HUES48 (cell line): ENCODE results near the gene PRKCH.
A peak's percentile ranks its signal among the peaks of the same experiment; 100 is the strongest.

Experiments used
- H3K27ac ChIP-seq: one replicate; pipeline ENCODE4 v1.7.0; 2013; ENCODE audit warnings: low read depth, low read length, inconsistent platforms
- H3K27me3 ChIP-seq: 2 replicates; pipeline ENCODE4 v1.6.1; 2013; ENCODE audit warnings: mild to moderate bottlenecking, low read length; ENCODE audit not compliant: control insufficient read depth, insufficient read depth
- H3K36me3 ChIP-seq: 2 replicates; pipeline ENCODE4 v1.6.1; 2013; ENCODE audit warnings: low read length; ENCODE audit not compliant: control insufficient read depth, insufficient read depth
- H3K4me1 ChIP-seq: 2 replicates; pipeline ENCODE4 v1.6.1; 2013; ENCODE audit warnings: mild to moderate bottlenecking, low read length; ENCODE audit not compliant: control insufficient read depth, insufficient read depth
- H3K4me3 ChIP-seq: 2 replicates; pipeline ENCODE4 v1.5.1; 2013; ENCODE audit warnings: mild to moderate bottlenecking, low read depth, low read length
- H3K9ac ChIP-seq: 2 replicates; pipeline ENCODE4 v1.6.1; 2013; ENCODE audit warnings: mild to moderate bottlenecking, low read depth, low read length, moderate library complexity
- H3K9me3 ChIP-seq: 2 replicates; pipeline ENCODE4 v1.6.1; 2013; ENCODE audit warnings: low read length; ENCODE audit not compliant: control insufficient read depth, insufficient read depth

The PRKCH gene

DNA sequence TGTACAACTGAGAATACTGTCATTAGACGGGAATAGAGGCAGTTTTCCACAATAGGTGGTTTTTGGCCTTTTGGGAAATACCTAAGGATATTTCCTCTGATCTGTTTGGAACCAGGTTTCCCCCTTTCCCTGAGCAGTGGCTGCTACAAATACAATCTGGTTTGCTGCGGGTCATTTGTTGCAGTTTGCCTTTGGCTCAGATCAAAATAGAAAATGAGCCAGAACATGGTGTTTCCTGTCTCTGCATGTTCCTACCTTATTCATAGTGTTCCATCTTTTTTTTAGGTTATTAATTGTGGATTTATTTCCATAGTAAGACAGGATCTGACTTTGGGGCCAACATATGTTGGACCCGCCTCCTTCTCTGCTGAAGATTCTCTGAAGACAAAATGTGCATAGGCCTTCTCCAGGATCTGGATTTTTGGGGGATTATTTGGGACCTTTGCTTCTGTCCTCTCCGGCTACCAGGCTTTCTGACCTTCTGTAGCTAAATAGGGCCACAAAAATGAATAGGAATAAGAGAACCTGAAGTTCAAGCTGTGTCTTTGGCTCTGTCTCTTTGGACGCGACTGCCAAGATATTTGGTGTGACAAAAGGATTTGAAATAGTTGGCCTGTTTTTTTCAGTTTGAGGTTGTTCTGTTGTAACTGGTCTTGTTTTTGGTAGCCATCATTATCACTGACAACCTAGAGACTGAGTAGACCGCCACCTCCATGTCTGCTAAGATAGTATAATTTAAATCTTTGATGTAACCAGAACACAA lies 146.9 kb downstream of the PRKCH start:
- Histone ChIP-seq H3K4me3 (no peak overlapping the region), H3K27me3 (no peaks in the 10 kb centered on the region), H3K9me3 (no peaks in the 10 kb centered on the region), H3K4me1 (peaks cover 57% of the 10 kb centered on the region), H3K27ac (no peak overlapping the region), H3K9ac (no peak overlapping the region), H3K36me3 (no peaks in the 10 kb centered on the region)

DNA sequence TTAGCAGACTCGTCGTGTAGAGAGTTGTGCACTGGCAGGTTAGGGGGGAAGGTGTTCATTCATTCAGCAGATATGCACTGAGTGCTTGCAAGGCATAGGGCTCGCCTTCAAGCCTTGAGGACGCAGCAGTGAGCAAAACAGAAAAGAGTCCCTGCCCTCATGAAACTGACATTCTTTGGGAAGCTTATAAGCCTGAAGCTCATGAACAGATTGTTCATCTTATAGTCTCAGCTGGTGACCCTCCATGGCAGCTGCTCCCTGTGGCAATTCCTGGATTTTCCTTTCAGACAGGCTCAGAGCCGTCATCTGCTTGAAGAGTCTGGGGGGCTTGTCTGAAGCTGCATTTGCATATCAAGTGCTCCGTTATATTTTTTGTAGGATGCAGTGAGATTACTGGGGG lies 148.4 kb downstream of the PRKCH start:
- H3K27me3 ChIP-seq = no peaks in the 10 kb centered on the region
- peaks cover 55% of the 10 kb centered on the region for H3K4me1 ChIP-seq
- no peaks in the 10 kb centered on the region for H3K9me3 ChIP-seq
- peak overlapping the region; percentile 37; the same call in 1 of the 2 replicates for H3K4me3 ChIP-seq
- no peak overlapping the region for H3K9ac ChIP-seq
- H3K27ac ChIP-seq = no peak overlapping the region
- H3K36me3 ChIP-seq = no peaks in the 10 kb centered on the region

DNA sequence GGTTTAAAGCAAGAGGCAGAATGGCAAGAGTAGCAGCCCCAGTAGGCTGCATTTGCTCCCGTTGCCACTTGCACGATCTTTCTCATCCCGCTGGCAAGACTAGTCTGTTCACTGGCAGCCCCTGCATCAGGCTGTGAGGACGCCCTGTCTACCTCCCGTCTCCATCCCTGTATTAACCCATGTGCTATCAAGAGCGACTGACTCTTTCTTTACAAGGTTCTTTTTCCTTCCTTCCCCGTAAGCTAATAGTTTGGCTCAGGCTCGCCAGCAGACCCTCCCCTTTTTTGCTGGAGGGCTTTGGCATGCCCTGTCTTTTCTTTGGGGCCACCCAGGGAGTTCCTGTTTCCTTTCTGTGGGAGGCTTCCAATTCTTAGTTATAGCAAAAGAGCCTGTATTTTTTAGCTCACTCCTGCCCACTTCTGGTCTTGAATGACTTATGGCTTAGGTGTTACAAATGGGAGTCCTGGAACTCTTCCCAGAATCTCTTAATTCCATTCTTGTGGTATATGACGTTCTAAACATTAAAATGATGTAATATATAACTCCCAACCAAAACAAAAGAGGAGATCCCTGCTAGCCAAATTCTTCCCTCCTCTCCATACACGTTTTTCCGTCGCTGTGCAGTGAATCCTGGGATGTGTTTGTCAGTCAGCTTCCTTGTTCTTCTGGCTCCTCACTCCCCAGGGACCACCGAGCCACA lies 149.0 kb downstream of the PRKCH start:
- Histone ChIP-seq H3K36me3 (no peaks in the 10 kb centered on the region), H3K27me3 (no peaks in the 10 kb centered on the region), H3K4me1 (peaks cover 55% of the 10 kb centered on the region), H3K9ac (no peak overlapping the region), H3K9me3 (no peaks in the 10 kb centered on the region), H3K27ac (no peak overlapping the region), H3K4me3 (peak overlapping the region; percentile 37)

DNA sequence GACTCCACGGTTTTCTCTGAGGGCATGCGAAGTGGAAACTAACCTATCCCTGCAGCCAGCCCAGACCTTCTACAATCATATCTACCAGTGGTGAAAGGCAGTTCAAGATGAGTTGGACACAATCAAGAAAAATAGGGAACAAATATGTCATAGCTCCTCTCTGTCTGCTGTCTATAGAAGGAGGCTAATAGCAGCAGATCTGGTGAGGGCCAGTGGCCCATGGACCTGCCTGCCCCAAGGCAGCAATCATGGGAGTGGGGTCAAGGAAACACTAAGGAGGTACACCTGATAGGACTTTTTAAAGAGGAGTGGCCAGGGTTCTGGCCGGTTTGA lies 149.5 kb downstream of the PRKCH start:
- Histone ChIP-seq H3K36me3 (no peaks in the 10 kb centered on the region), H3K27ac (no peak overlapping the region), H3K4me1 (peaks cover 50% of the 10 kb centered on the region), H3K4me3 (no peak overlapping the region), H3K27me3 (no peaks in the 10 kb centered on the region), H3K9me3 (no peaks in the 10 kb centered on the region), H3K9ac (no peak overlapping the region)

DNA sequence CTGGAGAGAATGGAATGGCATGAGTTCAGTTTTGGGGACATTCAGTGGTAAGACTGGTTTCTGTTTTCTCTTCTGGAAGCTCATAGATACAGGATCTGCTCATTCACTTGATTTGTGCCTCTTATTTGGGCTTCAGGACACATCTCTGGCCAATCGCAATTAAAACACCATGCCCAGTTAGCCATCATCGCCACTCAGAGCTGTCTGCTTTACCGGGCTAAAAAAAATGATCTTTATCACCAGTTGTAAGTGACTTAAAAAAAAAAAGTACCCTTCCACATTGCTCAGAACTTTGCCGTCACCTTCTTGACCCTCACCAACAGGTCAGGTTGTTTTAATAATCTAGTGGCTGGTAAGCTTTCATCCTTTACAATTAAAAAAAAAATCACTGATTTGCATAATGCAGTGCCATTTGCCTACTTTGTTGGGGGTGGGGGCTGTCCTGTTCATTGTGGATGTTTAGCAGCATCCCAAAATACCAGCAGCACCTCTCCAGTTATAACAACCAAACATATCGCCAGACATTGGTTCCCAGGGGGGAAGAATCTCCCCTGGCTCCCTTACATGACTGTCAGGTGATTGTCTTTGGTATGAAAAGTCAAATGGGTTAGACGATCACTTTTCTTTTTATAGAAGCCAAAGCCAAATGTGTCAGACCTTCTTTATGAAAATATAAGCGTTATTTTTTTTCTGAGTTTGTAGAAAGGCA lies 150.1 kb downstream of the PRKCH start:
- no peaks in the 10 kb centered on the region for H3K9me3 ChIP-seq
- H3K4me3 ChIP-seq = no peak overlapping the region
- H3K27ac ChIP-seq = no peak overlapping the region
- no peaks in the 10 kb centered on the region for H3K27me3 ChIP-seq
- no peak overlapping the region for H3K9ac ChIP-seq
- H3K4me1 ChIP-seq = peaks cover 46% of the 10 kb centered on the region
- H3K36me3 ChIP-seq = no peaks in the 10 kb centered on the region

DNA sequence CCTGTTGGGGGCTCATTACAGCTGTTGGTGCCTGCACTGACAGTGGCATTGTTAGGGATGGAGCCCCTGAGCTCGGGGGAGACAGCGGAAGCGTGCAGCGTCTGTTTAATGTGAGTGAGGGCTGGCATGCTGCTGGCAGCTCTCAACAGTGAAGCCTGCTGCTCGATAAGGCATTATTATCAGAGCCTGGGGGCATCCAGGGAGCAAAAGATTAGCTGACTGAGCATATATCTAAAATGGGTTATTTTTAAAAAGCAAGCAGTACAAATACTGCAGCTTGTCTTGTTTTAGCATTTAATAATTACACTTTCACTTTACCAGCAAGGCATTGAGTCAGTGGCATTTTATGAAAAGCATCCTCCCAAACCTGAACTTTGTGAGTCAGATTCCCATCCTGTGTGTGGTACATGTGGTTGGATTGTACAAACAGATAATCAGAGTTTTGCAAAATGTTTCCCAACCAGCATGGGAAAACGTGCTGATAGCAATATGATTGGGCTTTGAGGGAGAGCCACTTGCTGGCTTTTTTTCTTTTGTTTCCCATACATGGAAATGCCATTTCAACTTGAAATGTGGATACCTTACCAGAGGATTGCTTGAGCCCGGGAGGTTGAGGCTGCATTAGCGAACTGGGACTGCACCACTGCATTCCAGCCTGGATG lies 150.8 kb downstream of the PRKCH start:
- H3K27ac ChIP-seq = no peak overlapping the region
- H3K9me3 ChIP-seq = no peaks in the 10 kb centered on the region
- H3K27me3 ChIP-seq = no peaks in the 10 kb centered on the region
- no peak overlapping the region for H3K4me3 ChIP-seq
- no peak overlapping the region for H3K9ac ChIP-seq
- peaks cover 39% of the 10 kb centered on the region for H3K4me1 ChIP-seq
- H3K36me3 ChIP-seq = no peaks in the 10 kb centered on the region

DNA sequence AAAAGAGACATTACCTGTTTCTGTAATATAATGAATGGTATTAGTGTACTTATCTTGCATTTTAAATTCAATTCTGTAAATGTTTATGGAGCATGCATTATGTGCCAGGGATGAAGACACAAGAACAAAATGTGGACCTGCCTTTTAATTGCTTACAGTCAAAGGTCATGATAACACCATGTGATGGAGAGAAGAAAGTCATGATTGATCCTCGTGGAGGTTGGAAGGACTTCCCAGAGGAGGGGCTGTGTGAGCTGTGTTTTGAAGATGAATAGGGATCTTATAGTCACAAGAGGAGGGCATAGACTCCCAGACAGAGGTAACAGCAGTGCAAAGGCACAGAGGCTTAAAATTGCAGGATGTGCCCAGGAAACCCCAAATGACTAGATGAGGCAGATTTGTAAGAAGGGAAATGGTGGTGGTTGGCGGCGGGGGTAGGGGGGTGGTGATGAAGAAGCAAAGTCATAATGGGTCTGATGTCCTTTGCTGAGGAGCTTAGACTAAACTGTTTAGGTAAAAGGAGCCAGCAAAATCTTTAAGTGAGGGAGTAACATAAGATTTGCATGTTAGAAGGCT lies 151.5 kb downstream of the PRKCH start:
- no peaks in the 10 kb centered on the region for H3K9me3 ChIP-seq
- no peaks in the 10 kb centered on the region for H3K27me3 ChIP-seq
- peaks cover 33% of the 10 kb centered on the region for H3K4me1 ChIP-seq
- H3K36me3 ChIP-seq = no peaks in the 10 kb centered on the region
- no peak overlapping the region for H3K4me3 ChIP-seq
- H3K27ac ChIP-seq = no peak overlapping the region
- no peak overlapping the region for H3K9ac ChIP-seq

DNA sequence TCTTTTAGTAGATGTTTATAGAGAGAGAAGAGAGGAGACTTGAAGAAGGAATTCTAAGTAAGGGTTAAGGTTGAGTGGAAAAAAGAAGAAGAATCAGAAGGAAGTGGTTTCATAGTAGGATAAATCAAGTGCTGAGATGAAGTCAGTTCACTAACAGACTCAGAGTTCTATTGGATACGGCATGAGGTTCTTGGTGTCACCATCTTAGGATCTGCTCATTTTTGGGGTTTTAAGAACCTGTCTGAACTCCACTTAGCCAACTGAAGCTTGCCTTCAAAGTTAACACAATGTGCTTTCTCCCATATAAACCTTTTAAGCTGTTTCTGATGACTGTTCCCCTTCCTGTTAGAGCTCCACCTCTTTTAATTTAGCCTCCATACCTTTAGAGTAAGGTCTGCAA lies 152.6 kb downstream of the PRKCH start:
- H3K4me1 ChIP-seq = peaks cover 33% of the 10 kb centered on the region
- H3K27me3 ChIP-seq = no peaks in the 10 kb centered on the region
- H3K9me3 ChIP-seq = no peaks in the 10 kb centered on the region
- H3K9ac ChIP-seq = no peak overlapping the region
- H3K4me3 ChIP-seq = no peak overlapping the region
- H3K27ac ChIP-seq = no peak overlapping the region
- no peaks in the 10 kb centered on the region for H3K36me3 ChIP-seq

DNA sequence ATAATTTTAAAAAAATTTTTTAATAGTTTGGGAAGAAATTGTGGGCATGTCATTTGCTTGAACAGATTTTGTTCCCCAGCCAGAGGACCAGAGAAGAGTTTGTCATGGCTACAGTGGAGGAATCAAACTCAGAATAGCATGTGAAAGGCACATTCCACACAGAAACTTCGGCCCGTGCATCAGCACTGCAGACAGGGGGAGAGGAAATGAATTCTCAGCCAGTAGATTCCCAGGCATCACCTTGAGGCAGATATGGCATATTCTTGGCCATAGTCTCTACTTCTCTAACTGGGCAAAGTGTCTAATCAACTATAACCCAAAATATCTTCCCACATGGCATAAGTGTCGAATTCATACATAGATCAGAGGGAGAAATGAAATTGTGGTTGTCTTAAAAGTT lies 153.3 kb downstream of the PRKCH start:
- H3K27ac ChIP-seq = no peak overlapping the region
- no peaks in the 10 kb centered on the region for H3K36me3 ChIP-seq
- no peaks in the 10 kb centered on the region for H3K9me3 ChIP-seq
- no peak overlapping the region for H3K4me3 ChIP-seq
- H3K27me3 ChIP-seq = no peaks in the 10 kb centered on the region
- peaks cover 27% of the 10 kb centered on the region for H3K4me1 ChIP-seq
- no peak overlapping the region for H3K9ac ChIP-seq

DNA sequence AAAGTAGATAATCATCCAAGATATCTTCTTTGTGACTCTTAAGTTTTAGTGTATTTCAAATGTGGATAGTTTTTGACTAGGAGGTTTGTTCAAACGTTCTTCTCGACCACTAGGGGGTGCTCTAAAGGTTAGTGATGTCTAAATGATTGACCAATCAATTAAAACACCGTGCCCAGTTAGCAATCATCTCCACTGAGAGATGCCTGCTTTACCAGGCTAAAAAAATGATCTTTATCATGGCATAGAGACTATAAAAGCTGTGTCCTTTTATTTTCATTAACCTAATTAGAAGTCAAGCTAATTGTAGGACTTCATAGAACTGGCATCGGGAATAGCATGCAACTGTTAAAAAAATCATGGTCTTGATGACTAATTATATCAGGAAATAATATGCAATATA lies 153.9 kb downstream of the PRKCH start:
- Histone ChIP-seq H3K4me1 (peaks cover 21% of the 10 kb centered on the region), H3K4me3 (no peak overlapping the region), H3K27ac (no peak overlapping the region), H3K36me3 (no peaks in the 10 kb centered on the region), H3K9ac (no peak overlapping the region), H3K27me3 (no peaks in the 10 kb centered on the region), H3K9me3 (no peaks in the 10 kb centered on the region)
